Stimulated activated CD4-positive, alpha-beta T cell treated with anti-CD3 and anti-CD28 coated beads, Interleukin-1b, Interleukin-23, amount 100 ng/mL, for 24 hours (primary cell): ENCODE results near the gene GBE1.

Experiments
- DNase-seq, 4 experiments: peaks; one replicate each; pipeline ENCODE4 v3.0.0-alpha.2; 2020; ENCODE audit warnings: low read depth in 4 of 4, low spot score in 1 of 4

Gene GBE1

DNA sequence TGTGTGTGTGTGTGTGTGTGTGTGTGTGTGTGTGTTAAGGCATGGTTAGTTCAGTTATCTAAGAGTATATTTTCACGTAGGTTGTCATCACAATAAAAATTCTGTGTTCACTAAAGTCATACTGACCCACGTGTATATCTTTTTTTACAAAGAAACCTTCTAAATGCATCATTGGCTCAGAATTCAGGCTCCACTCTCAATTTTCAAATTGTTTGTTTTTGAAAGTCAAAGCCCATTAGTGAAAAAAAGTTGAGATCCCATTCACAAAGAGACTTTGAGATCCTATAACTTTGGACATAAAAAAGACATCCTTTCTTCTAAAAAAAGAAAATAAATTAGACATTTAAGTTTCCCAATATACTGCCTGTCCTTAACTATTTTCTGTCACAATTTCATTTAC is 59.3 kb downstream of the GBE1 start:
- no peak for DNase-seq

DNA sequence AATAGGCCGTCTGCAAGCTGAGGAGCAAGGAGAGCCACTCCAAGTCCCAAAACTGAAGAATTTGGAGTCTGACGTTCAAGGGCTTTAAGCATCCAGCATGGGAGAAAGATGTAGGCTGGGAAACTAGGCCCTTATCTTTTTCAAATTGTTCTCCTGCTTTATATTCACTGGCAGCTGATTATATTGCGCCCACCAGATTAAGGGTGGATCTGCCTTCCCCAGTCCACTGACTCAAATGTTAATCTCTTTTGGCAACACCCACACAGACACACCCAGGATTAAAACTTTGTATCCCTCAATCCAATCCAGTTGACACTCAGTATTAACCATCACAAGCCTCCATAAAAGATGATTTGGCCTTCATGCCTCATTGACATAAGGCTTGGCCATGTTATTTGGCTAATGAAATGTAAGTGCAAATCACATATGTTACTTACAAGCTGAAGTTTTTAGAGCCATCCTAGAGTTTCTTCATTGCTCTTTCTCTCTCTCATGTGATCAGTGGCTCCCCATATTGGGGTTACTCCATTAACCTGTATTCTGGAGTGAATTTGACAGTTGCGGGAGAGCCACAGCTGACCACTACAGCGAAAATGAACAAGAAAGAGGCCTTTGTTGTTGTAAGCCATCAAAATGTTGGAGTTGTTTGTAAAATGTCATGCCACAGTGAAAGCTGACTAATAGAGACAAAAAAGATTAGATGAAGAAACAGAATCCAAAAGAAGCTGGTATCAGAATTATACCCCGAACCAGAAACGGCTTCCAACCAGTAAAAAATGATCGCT is 61.7 kb downstream of the GBE1 start:
- no peak for DNase-seq

- no peak for DNase-seq
These were observed 65.4 kb downstream of the GBE1 start for GRCh38 chr3:81696090-81696489.

GRCh38 chr3:81695302-81695701 is 66.1 kb downstream of the GBE1 start:
- DNase-seq: no peak

GRCh38 chr3:81694662-81695061 is 66.8 kb downstream of the GBE1 start:
- no peak for DNase-seq

- no peak for DNase-seq
These were observed 68.7 kb downstream of the GBE1 start for GRCh38 chr3:81692766-81693165.

DNA sequence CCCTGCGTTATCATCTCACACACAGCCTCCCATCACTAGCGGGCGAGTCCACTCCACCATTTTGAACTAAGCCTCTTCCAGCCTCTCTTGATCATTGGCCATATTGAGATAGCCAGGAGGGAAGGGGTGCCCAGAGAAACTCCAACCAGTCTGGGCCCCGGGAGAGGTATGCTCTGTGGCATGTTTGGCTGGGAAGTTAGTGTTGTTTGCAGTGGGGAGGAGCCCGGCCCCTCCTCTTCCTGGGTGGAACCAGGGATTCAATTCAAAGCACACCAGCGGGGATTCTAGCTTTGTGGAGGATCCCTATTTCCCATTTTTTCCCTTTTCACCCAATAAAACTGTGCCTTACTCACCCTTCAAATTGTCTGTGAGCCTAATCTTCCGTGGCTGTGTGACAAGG is 71.8 kb downstream of the GBE1 start:
- DNase-seq: no peak

- DNase-seq: no peak
These were observed 76.6 kb downstream of the GBE1 start for GRCh38 chr3:81684751-81685395.

DNA sequence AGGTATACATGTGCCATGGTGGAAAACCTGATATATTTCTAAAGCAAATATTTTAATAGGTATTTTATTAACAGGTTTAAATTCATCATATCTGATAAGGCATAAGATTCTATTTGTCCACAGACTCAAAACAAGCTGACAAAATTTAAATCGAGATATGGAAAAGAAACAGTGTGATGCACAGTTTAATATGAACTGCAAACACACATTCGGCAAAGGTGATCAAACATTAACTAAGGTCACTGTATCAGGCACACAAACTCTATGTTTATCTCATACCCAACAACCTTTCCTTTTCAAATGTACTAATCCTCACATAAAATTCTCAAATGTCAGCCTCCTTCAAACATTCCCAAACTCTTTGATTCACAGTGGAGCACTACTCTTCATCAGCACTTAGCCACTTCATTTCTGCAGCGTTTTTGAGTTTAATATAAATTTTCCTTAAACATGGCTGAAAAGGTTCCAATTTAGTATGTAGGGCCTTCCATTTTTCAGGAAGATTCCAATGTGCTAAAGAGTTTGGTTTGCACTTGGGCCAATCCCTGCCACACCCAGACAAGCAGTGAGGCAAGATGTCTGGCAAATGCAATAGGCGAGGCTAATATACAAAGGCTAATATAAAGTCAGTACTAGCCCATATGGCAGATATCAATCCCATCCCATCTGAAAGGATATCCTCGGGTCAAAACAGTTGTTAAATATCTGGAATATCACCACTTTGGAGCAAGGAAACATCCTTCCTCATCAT is 84.6 kb downstream of the GBE1 start:
- no peak for DNase-seq

DNA sequence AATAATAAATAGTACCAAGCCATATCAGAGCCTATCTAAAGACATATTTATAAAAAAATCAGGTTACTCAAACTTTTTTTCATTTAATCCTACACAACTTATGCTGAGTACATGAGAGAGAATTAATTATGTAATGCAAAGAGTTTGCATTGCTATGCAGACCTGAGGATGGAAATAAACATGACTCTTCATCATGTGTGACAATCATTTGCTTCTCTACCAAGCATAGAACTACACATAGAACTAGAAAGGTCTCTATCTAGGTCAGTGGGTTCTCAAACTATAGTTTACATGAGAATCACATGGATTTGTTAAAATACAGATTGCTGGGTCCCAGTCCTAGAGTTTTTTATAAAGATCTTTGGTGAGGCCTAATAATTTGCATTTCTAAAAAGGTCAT is 86.8 kb downstream of the GBE1 start:
- DNase-seq: no peak

DNA sequence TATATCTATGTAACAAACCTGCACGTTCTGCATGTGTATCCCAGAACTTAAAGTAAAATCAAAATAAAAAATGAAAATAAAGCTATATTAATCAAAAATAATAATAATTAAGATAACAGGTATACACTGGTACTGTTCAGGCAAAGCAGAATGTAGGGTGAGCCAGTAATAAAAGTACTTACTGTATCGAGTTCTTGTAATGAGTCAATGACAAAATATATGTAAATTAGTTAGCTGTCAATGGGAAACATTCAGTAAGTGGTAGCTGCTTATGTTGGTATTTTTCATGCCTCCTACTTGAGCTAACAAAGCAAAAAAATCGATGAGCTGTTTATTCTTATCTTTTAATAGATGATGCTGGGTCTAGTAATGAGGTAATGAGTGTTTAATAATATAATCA is 93.2 kb downstream of the GBE1 start:
- DNase-seq: no peak

DNA sequence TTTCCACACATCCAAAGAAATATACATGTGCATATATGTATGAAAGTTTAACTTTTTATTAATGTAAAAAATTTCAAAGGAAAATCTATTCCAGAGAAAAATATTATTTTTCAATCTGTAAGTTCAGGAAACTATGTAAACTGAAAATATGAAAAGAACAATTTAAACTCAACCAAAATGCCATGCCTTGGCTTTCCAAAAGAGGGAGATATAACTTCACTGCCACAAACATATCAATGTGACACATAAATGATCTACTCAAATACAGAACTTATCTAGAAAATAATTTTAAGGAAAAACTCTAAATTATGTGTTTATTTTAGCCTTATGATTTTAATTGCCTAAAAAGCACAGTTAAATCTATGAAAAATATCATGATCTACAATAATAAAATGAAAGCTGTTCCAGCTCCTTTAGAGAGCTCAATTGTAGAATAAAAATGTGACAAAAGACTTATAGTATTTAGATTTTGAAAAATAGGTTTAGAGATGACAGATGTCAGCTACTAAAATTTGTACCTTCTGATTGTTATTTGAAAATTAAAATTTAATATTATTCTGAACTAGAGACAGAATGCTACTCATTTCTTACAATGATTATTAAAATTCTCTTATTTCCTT is 94.8 kb downstream of the GBE1 start:
- DNase-seq: no peak

DNA sequence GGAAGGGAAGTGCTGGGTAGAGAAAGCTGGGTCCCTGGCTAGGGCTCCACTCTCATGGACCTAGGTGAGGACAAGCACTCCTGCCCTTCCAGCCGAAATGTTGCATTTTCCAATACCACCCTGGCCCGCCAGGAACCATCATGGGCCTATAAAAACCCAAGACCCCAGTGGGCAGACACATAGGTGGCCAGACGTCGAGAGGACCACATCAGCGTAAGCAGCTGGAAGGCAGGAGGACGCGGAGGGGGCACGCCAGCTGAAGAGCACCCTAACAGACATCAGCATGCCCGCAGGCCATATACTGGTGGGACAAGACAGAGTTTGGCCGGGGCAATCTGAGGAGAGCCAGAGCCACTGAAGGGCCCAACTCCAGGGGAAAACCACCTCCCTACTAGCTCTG is 98.3 kb downstream of the GBE1 start:
- DNase-seq: no peak

GRCh38 chr3:81660036-81660435 is 101.4 kb downstream of the GBE1 start:
- no peak for DNase-seq

DNA sequence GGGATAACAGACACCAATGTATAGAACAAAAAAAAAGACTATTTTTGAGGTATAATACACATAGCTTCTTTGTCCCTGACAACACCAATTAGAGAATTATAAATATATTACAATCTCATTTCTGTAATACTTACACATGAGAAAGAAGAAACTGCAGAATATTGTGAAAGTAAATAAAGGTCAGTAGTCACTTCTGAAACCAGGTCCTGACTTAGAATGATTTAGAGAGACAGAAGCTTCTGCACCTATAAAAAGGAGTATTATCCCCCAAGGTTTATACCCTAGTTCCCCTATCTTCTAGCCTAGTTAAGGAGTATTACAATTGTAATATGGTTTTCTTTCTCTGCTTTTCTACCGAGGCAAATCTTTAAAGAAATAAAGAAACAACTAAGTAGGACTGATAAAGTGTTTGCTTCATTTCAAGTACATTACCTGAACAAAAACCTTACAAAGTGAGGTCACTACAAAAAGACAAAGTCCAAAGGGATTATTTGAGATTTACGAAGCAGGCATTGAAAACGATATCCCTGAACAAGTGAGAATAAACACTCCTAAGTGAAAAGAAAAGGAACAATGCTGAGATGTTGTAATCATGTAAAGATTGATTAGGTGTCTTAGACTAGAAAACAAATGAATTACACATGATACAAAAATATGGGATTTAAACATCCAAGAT is 103.0 kb downstream of the GBE1 start:
- no peak for DNase-seq

DNA sequence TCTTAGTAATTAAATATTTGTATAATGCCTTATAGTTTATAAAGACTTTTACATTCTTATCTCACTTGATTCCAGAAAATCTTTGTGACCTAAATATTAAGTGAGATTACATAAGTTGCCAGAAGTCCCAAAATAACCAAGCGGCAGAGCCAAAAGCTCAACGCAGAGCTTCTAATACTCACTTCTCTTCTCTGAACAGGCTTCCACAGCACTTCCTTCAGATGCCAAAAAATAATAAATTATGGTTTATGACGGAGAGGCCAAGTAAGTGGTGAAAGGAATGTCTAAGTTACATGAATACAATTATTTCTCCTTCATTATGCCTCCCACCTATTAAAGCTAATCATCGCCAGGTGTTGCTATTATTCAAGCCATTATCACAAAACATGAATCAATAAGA is 110.3 kb downstream of the GBE1 start:
- no peak for DNase-seq

DNA sequence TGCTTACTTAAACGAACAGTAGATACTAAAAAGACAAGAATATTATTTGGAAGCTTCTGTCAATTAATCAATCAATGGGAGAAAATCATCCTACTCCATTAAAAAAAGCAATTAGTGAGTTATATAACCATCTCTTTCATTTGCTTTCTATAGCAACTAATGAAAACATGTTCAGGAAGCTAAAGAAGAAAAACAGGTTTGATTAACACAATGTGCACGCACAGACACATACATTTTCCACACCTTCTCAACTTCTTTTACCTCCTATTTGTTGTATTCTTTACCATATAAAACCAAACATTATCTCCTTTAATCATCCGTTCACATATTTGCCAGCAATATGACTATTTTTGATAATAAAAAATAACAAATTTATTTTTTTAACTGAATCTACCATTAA is 111.3 kb downstream of the GBE1 start:
- DNase-seq: no peak

GRCh38 chr3:81645248-81645647 is 116.2 kb downstream of the GBE1 start:
- DNase-seq: no peak

DNA sequence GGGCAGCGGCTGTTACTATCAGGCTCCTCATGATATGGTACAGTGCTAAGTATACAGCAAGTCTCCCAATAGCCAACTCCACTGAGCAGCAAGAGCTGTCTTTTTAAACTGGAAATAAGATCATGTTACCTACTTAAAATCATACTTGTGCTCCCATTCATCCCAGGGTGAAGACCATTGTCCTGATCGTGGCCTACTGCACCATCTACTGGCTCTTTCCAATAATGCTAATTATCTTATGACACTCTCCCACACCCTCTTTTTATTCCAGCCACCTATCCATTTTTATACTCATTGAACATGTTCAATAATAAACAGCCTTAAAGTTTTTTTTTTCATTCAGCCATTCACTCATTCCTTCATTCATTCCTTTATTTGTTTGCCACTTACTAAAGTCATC is 117.7 kb downstream of the GBE1 start:
- DNase-seq: no peak

- no peak for DNase-seq
These were observed 123.0 kb downstream of the GBE1 start for GRCh38 chr3:81638480-81638879.

DNA sequence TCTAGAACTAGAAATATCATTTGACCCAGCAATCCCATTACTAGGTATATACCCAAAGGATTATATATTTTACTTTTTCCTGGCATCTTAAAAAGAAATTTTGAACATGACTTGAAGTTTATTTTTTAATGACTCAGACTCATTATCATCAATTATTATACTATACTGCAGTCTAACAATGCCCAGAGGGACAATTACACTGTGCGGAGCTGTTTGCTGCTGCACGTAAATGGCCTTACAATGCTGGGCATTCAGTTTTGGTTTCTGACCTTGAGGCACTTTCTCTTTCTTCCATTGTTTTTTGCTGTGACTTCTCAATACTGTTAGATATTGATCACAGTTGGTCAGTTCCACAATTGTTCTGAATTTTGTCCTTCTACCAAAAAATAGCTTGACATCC is 128.8 kb downstream of the GBE1 start:
- DNase-seq: no peak
